ENCODE data around the gene PDE6H.

GRCh38 chr12:14938301-14938700 is 34.5 kb upstream of the PDE6H start, which contains the start of gene ERP27:
- TF ChIP-seq REST (IDR thresholded peaks at IDR 0.05) (no peak), HNF4G (IDR thresholded peaks at IDR 0.05) (no peak), GABPA (IDR thresholded peaks at IDR 0.05 in 1 of 2, conservative IDR thresholded peaks at IDR 0.05 in 1 of 2) (no peak), TAF1 (conservative IDR thresholded peaks at IDR 0.05) (no peak), YY1 (IDR thresholded peaks at IDR 0.05) (no peak)
- TF ChIP-seq, protein P1, sequence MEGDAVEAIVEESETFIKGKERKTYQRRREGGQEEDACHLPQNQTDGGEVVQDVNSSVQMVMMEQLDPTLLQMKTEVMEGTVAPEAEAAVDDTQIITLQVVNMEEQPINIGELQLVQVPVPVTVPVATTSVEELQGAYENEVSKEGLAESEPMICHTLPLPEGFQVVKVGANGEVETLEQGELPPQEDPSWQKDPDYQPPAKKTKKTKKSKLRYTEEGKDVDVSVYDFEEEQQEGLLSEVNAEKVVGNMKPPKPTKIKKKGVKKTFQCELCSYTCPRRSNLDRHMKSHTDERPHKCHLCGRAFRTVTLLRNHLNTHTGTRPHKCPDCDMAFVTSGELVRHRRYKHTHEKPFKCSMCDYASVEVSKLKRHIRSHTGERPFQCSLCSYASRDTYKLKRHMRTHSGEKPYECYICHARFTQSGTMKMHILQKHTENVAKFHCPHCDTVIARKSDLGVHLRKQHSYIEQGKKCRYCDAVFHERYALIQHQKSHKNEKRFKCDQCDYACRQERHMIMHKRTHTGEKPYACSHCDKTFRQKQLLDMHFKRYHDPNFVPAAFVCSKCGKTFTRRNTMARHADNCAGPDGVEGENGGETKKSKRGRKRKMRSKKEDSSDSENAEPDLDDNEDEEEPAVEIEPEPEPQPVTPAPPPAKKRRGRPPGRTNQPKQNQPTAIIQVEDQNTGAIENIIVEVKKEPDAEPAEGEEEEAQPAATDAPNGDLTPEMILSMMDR (IDR thresholded peaks at IDR 0.05; ENCODE audit: low read depth, low read length, missing input control) = no peak
- TF ChIP-seq, protein P2, sequence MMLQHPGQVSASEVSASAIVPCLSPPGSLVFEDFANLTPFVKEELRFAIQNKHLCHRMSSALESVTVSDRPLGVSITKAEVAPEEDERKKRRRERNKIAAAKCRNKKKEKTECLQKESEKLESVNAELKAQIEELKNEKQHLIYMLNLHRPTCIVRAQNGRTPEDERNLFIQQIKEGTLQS (IDR thresholded peaks at IDR 0.05) = no peak
- TF ChIP-seq, protein P3, sequence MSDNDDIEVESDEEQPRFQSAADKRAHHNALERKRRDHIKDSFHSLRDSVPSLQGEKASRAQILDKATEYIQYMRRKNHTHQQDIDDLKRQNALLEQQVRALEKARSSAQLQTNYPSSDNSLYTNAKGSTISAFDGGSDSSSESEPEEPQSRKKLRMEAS (IDR thresholded peaks at IDR 0.05) = no peak

Data from liver (tissue), 3 donors.